Measurements from ENCODE around the gene TCAIM. TPM values are rescaled to one million over a fixed set of nuclear protein-coding genes. Genes with fewer than 3 reads are reported as not detected.

TCAIM gene
- total and polyA plus RNA-seq, 9 of the 15 experiments (the other 6 are each of a cell fraction or from before 2014, with no cell fraction given) = 19.7 to 53.3 (median 36.9) TPM

GRCh38 chr3:44338828-44339127, 212 bp downstream of the TCAIM start (continued):
- TF ChIP-seq NFIX (CRISPR knock-in tag; IDR thresholded peaks at IDR 0.05; ENCODE audit: low read depth) (no peak), SMARCE1 (IDR thresholded peaks at IDR 0.05) (peak; percentile 69; the same call in 1 of the 2 replicates), ZSCAN29 (IDR thresholded peaks at IDR 0.05) (peak; percentile 79; the same call in 1 of the 2 replicates), E2F6 (IDR thresholded peaks at IDR 0.05; ENCODE audit: borderline replicate concordance in 1 of 2, extremely low read depth in 1 of 2, insufficient read depth in 1 of 2, insufficient read length in 1 of 2, low read depth in 1 of 2, low read length in 1 of 2, poor library complexity in 1 of 2, severe bottlenecking in 1 of 2) (no peak), ESRRA (IDR thresholded peaks at IDR 0.05; ENCODE audit: borderline replicate concordance, low read depth) (no peak), TAF9B (IDR thresholded peaks at IDR 0.05; ENCODE audit: partially characterized antibody) (peak; percentile 44), ATF1 (CRISPR knock-in tag; IDR thresholded peaks at IDR 0.05) (no peak), ATF1 (tag; IDR thresholded peaks at IDR 0.05) (no peak), MTF1 (CRISPR knock-in tag; IDR thresholded peaks at IDR 0.05; ENCODE audit: borderline replicate concordance) (no peak), SIRT6 (IDR thresholded peaks at IDR 0.05; ENCODE audit: low read depth, low read length) (no peak), RBM15 (IDR thresholded peaks at IDR 0.05; ENCODE audit: insufficient read depth, low read length) (no peak)

Measured in K562 (cell line).